Natural killer cell (primary cell): ENCODE data around the gene PGAM2. TPM values are rescaled to one million over a fixed set of nuclear protein-coding genes. Genes with fewer than 3 reads are reported as not detected.
A peak's percentile ranks its signal among the peaks of the same experiment; 100 is the strongest.

Experiments
- ATAC-seq, 3 donors: fragments of 150-1000 bp in 2 of 3; fragments of 200-7000 bp in 1 of 3; cut with Tn5 transposase; 1 replicate in 1 of 3; 2 replicates in 2 of 3; pipeline ENCODE4 v1.10.0; 2021; ENCODE audit warnings: mild to moderate bottlenecking in 2 of 3, moderate library complexity in 2 of 3
- DNase-seq, 2 donors: peaks; one replicate each; pipeline versions ENCODE4 v3.0.0 to v3.0.0-alpha.2; 2013 to 2021; ENCODE audit warnings: mixed read lengths in 1 of 2
- H3K27ac ChIP-seq: one replicate; pipeline ENCODE4 v1.5.1; 2013; ENCODE audit warnings: mild to moderate bottlenecking, low read length
- H3K27me3 ChIP-seq: one replicate; pipeline ENCODE4 v1.6.1; 2013; ENCODE audit warnings: low read length; ENCODE audit not compliant: control insufficient read depth, insufficient read depth
- H3K36me3 ChIP-seq: one replicate; pipeline ENCODE4 v1.6.1; 2013; ENCODE audit warnings: low read length; ENCODE audit not compliant: control insufficient read depth, insufficient read depth
- H3K4me1 ChIP-seq: one replicate; pipeline ENCODE4 v1.6.1; 2013; ENCODE audit warnings: low read length; ENCODE audit not compliant: control insufficient read depth, insufficient read depth
- H3K4me3 ChIP-seq: one replicate; pipeline ENCODE4 v1.5.1; 2013; ENCODE audit warnings: low read length
- H3K9me3 ChIP-seq: one replicate; pipeline ENCODE4 v1.6.1; 2013; ENCODE audit warnings: low read length; ENCODE audit not compliant: control insufficient read depth, insufficient read depth
- H3K27ac Mint-ChIP-seq, 2 donors: one replicate each; pipeline ENCODE4 v1.8.0; 2022; ENCODE audit warnings: mild to moderate bottlenecking in 2 of 2, mixed read lengths in 2 of 2, moderate library complexity in 1 of 2
- H3K27me3 Mint-ChIP-seq, 2 donors: one replicate each; pipeline ENCODE4 v1.8.0; 2022; ENCODE audit warnings: low read depth in 2 of 2, mixed read lengths in 2 of 2
- H3K36me3 Mint-ChIP-seq: one replicate; pipeline ENCODE4 v1.8.0; 2022; ENCODE audit warnings: mixed read lengths
- H3K4me1 Mint-ChIP-seq, 2 donors: one replicate each; pipeline ENCODE4 v1.8.0; 2022; ENCODE audit warnings: mixed read lengths in 2 of 2
- H3K4me3 Mint-ChIP-seq: one replicate; pipeline ENCODE4 v1.8.0; 2022; ENCODE audit warnings: mild to moderate bottlenecking, moderate library complexity, mixed read lengths
- H3K9me3 Mint-ChIP-seq, 2 donors: one replicate each; pipeline ENCODE4 v1.8.0; 2022; ENCODE audit warnings: mixed read lengths in 2 of 2
- CTCF ChIP-seq: fragments of 200-600 bp; IDR thresholded peaks from one replicate; pipeline ENCODE4 v1.8.0; 2022; ENCODE audit warnings: antibody characterized with exemption
- WGBS: methylation state at CpG from one replicate; pipeline ENCODE4 v1.1.7; 2013; ENCODE audit warnings: missing lambda C conversion rate; ENCODE audit not compliant: insufficient coverage; 5-methylcytosine and 5-hydroxymethylcytosine counted together
- intact Hi-C: fragments of 100-400 bp; cut with micrococcal nuclease; formaldehyde crosslinking; loops from one replicate; pipeline ENCODE4 v1.14.2; 2022
- total RNA-seq, 4 donors: library from RNA; stranded (reverse); fragments of 120-200 nt in 1 of 4; gene quantifications; one replicate each; pipeline versions ENCODE4 v1.2.3 to v1.2.4, GENCODE V29; 2013 to 2022

The PGAM2 gene
- total RNA-seq, 3 donors from 2014 or later (not counting 1 experiment from before 2014, with no cell fraction given): 1.0 to 1.9 (median 1.5) TPM

DNA sequence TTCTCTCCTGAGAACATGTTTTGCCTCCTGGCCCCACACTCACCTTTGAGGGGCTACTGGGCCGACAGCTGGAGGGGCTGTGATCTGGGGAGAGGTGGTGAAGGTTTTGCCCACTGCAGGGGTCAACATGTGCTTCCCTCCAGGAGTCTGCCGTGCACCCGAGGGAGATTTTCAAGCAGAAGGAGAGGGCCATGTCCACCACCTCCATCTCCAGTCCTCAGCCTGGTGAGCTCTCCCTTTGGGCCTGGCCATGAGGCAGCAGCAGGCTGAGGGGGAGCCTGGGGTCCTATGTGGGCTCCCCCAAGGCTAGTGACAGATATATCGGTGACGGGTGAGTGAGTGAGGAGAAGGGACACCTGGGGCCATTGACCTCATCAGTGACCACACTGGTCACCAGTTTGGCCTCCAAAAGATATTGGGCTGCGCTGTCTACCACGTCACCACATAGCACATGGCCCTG lies 6.6 kb downstream of the PGAM2 start:
- peaks cover 32% of the 10 kb centered on the region for H3K4me1 ChIP-seq
- DNase-seq (no peak), ATAC-seq (no peak)
- no peaks in the 10 kb centered on the region for H3K27me3 ChIP-seq
- WGBS: 82% methylated on average over 7 of the region's 7 CpGs
- Mint-ChIP-seq H3K9me3 (no peaks in the 10 kb centered on the region), H3K36me3 (no peaks in the 10 kb centered on the region), H3K27me3 (no peaks in the 10 kb centered on the region), H3K27ac (peak overlapping the region; percentile 29 to 40), H3K4me1 (peaks cover 5 to 7% of the 10 kb centered on the region in 2 donors), H3K4me3 (no peak overlapping the region)
- no peaks in the 10 kb centered on the region for H3K9me3 ChIP-seq
- no peak for TF ChIP-seq CTCF
- H3K27ac ChIP-seq: peak overlapping the region; percentile 88
- intact Hi-C loops: no loop called here
- H3K4me3 ChIP-seq: no peak overlapping the region
- H3K36me3 ChIP-seq: peaks cover 76% of the 10 kb centered on the region

DNA sequence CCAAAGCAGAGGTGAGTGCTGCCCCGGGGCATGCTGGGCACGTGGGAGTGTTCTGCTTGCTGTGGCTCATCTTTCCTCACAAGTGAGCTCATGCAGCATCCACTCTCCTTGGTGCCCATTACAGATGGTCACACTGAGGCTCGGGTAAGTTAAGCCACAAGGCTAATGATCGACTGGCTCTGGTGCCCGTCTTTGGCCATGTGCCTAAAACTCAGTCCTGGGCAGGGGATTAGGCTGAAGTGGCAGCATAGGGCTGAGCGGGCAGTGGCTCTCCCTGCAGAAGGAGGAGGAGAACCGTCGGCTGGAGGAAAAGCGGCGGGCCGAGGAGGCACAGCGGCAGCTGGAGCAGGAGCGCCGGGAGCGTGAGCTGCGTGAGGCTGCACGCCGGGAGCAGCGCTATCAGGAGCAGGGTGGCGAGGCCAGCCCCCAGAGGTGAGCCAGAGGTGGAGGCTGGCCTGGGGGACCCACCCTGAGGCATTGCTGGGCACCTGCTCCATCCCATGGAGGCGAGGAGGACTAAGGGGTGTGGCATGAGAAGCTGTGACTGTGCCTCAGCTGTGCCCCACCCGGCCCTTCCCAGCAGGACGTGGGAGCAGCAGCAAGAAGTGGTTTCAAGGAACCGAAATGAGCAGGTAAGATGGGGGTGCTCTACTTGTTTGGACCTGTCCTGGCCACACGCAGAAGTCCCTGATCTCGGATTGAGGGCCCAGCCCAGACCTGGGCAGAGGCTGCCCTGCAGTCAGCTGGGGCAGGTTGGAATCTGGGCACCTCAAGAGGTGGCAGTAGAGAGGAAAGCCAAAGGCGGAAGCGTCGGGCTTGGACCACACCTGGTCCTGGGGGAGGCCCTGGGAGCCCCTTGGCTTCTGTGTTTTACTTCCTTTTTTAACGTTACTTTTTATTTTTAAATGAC lies 7.3 kb downstream of the PGAM2 start:
- WGBS: 88% methylated on average over 30 of the region's 30 CpGs
- Mint-ChIP-seq H3K4me3 (no peak overlapping the region), H3K27ac (peak overlapping the region; percentile 29 to 40), H3K27me3 (no peaks in the 10 kb centered on the region), H3K9me3 (no peaks in the 10 kb centered on the region), H3K36me3 (no peaks in the 10 kb centered on the region), H3K4me1 (peaks cover 5 to 7% of the 10 kb centered on the region in 2 donors)
- peak overlapping the region; percentile 88 for H3K27ac ChIP-seq
- H3K4me3 ChIP-seq: no peak overlapping the region
- intact Hi-C loops: no loop called here
- peaks cover 80% of the 10 kb centered on the region for H3K36me3 ChIP-seq
- no peak for TF ChIP-seq CTCF
- H3K9me3 ChIP-seq: no peaks in the 10 kb centered on the region
- H3K4me1 ChIP-seq: peaks cover 32% of the 10 kb centered on the region
- H3K27me3 ChIP-seq: no peaks in the 10 kb centered on the region
- DNase-seq (no peak), ATAC-seq (no peak)

DNA sequence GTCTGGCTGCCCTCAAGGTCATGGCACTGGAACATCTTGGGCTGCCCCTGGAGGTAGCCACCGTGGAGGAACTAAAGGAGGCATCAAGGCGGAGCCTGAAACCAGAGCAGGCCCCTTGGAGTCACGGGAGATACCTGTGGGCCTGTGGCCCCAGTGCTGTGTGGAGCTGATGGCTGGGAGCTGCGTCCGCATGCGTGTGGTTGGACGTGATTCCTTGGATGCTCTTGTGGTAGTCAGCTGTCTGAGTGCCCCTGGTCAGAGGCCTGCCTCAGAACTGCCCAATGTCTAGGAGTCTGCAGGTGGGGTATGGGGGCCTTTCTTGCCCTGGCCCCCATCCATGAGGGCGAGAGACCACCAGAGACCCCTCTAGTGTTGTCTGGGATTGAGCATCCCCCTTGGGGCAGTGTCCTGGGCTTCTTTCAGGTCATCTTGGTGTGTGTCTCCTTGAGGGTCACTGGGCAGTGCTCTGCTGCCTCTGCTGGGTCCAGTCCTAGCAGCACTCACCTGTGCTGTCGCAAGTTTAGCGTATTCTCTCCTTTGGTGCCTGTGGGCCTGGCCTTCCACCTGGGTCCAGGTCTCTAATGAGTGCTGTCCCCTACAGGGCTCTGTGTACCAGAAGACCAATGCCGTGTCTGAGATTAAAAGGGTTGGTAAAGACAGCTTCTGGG lies 8.1 kb downstream of the PGAM2 start:
- intact Hi-C loops: no loop called here
- peaks cover 82% of the 10 kb centered on the region for H3K36me3 ChIP-seq
- Mint-ChIP-seq H3K9me3 (no peaks in the 10 kb centered on the region), H3K27me3 (no peaks in the 10 kb centered on the region), H3K4me1 (peaks cover 7 to 10% of the 10 kb centered on the region in 2 donors), H3K27ac (peak overlapping the region in 1 of 2 donors; percentile 40), H3K36me3 (no peaks in the 10 kb centered on the region), H3K4me3 (no peak overlapping the region)
- H3K4me1 ChIP-seq: peaks cover 32% of the 10 kb centered on the region
- no peak for TF ChIP-seq CTCF
- no peak overlapping the region for H3K4me3 ChIP-seq
- no peak for ATAC-seq
- H3K27ac ChIP-seq: no peak overlapping the region
- 96% methylated on average over 11 of the region's 11 CpGs for WGBS
- DNase-seq: no peak
- H3K27me3 ChIP-seq: no peaks in the 10 kb centered on the region
- no peaks in the 10 kb centered on the region for H3K9me3 ChIP-seq
